LHCN-M2 (cell line): ENCODE measurements around the gene HTT. TPM values are rescaled to one million over a fixed set of nuclear protein-coding genes. Genes with fewer than 3 reads are reported as not detected.
A peak's percentile ranks its signal among the peaks of the same experiment; 100 is the strongest.
"Not testable (repeated sequence)": the region's sequence is repeated elsewhere in the genome, so short reads cannot be mapped to it uniquely, and the experiment has no call there.

Source experiments
- DNase-seq: peaks from one replicate; pipeline ENCODE4 v3.0.0-alpha.2; 2012; ENCODE audit warnings: low read depth
- total RNA-seq: library from RNA; depleted of rRNA; stranded (reverse); fragments of >200 nt; gene quantifications from 2 replicates; pipeline ENCODE4 v1.2.3, GENCODE V29; 2014

HTT gene
- total RNA-seq, 1 experiment from 2014 or later = 19.4 TPM

GRCh38 chr4:3046162-3046561 lies 28.3 kb upstream of the HTT start:
- no peak for DNase-seq

- DNase-seq = no peak
Measured at GRCh38 chr4:3046623-3047022, 27.9 kb upstream of the HTT start.

DNA sequence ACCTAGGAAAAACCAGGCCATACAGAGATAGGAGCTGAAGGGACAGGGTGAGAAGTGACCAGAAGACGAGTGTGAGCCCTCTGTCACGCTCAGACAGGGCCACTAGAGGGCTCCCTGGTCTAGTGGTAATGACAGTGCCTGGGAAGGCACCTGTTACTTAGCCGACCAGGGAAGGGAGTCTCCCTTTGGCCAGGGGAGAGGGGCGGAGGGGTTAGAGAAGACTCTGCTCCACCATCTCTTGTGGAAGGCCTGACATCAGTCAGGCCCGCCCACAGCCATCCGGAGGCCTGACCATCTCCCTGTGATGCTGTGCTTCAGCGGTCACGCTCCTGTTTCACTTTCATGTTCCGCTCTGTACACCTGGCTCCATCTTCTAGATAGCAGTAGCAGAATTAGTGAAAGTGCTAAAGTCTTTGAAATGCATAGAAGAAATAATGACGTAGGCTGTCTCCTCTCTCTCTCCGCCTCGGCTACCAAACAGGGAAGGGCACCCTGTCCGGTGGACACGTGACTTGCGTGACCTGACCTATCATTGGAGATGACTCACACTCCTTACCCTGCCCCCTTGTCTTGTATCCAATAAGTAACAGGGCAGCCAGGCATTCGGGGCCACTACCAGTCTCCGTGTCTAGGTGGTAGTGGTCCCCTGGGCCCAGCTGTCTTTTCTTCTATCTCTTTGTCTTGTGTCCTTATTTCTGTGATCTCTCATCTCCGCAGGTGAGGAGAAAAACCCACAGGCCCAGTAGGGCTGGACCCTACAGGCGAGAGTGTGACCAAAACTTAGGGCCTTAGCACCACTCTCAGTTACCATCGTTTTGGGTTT lies 26.8 kb upstream of the HTT start:
- peak; percentile 51 for DNase-seq

DNA sequence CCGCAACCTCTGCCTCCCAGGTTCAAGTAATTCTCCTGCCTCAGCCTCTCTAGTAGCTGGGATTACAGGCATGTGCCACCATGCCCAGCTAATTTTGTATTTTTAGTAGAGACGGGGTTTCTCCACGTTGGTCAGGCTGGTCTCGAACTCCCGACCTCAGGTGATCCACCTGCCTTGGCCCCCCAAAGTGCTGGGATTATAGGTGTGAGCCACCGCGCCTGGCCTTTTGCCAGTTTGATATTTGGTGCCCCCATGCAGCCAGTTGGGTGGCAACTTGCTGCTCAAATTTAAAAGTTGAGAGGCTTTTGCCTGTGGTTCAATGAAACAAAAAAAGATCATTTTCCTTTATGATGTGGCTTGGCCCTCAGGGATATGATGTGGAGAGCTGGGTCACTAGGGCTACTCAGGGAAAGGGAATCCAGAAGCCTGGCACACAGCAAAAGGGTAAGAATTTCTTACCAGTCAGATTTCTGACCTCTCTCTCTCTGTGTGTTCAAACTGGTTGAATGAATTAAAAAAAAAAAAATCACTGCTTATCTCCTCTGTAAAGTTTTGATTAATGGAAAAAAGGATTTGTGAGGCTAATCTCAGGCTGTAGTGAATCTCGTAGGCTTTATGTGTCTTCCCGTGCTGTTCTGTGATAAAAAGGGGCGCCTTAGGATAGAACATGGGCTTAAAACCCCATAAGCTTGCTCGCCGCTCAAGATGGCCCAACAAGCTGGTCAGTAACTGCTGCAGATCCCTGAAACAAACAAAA lies 23.2 kb upstream of the HTT start:
- DNase-seq = not testable (repeated sequence)

DNA sequence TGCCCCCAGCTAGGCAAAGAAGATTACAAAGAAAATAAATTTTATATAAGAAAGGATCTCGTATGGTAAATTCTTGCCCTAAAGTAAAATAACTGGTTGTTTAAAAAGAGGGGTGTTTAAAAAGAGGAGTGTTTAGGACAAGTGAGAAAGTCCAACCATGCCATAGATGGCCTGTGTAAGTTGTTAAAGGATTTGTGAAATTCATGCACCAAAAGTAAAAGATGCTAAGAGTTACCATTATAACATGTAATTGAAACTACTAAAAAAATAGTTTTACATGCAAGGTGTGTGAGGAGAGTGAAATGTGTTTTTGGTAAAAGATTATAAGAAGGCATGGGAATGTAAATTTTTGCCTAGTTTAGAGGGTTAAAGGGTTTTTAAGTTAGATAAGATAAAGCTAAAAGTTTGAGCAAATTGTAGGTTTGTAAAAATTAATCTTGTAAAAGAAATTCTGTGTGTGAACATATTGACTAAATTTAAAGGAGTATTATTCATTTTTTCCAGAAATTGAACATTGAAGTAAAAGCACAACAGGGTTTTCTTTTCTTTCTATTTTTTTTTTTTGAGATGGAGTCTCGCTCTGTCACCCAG lies 20.2 kb upstream of the HTT start:
- peak; percentile 19 for DNase-seq

GRCh38 chr4:3059943-3060342 lies 14.5 kb upstream of the HTT start:
- no peak for DNase-seq

- DNase-seq = no peak
Measured at GRCh38 chr4:3060946-3061345, 13.5 kb upstream of the HTT start.

DNA sequence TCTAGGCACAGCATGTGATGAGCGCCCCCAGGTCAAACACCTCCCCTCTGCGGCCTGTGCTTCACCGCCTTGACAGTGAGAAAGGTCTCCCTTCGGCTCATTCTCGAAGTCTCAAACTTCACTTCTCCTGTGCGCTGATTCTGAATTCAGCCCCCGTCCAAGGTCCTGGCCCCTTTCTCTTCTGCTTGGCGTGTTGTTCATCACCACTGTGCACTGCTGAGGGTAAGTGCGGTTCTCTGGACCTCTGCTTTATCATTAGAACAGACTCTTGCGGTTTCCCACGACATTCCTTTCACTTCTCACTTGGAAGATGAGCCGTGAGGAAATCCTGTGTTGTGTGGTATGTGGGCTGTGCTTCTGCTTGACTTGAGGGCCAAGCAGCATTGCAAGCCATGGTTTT lies 12.0 kb upstream of the HTT start:
- DNase-seq = peak; percentile 65

- no peak for DNase-seq
Measured at GRCh38 chr4:3065551-3065950, 8.9 kb upstream of the HTT start.

- no peak for DNase-seq
Measured at GRCh38 chr4:3066836-3067400, 7.6 kb upstream of the HTT start.

- DNase-seq = no peak
Measured at GRCh38 chr4:3067473-3068001, 6.9 kb upstream of the HTT start.

GRCh38 chr4:3069661-3070199 lies 4.8 kb upstream of the HTT start:
- DNase-seq = no peak

DNA sequence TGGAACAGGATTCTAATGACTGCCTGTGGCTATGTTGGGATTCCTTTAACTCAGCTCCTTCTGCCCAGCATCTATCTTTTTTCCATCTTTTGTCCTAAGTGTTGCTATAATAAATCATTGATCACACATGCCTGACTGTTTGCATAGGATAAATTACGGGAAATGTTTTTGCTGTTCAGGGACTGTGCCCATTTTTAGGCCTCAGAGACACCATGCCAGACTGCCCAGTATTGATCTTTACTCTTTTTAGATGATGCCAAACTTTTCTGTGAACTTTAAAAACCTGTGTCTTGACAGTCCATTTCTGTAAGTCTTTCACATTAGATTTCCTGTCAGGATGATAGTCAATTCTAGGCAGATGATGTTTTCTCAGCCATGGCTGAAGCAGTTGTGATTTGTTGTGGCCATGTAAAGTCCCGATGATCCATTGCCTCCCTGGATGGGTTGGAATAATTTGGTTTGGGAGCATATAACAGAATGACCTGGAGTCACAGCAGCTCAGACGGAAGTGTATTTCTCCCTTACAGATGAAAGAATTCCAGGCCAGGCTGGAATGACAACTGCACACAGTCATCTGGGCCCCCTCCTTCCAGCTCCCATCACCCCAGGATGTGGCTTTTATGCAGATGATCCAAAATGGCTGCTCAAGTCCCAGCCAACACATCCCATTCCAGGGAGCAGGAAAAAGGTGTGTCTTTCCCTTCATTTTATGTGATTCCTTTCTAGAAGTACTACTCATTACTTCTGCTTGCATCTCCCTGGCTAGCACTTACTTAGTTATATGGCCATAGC lies 3.6 kb upstream of the HTT start:
- DNase-seq = peak; percentile 31

GRCh38 chr4:3071811-3072210 lies 2.7 kb upstream of the HTT start:
- peak; percentile 20 for DNase-seq

DNA sequence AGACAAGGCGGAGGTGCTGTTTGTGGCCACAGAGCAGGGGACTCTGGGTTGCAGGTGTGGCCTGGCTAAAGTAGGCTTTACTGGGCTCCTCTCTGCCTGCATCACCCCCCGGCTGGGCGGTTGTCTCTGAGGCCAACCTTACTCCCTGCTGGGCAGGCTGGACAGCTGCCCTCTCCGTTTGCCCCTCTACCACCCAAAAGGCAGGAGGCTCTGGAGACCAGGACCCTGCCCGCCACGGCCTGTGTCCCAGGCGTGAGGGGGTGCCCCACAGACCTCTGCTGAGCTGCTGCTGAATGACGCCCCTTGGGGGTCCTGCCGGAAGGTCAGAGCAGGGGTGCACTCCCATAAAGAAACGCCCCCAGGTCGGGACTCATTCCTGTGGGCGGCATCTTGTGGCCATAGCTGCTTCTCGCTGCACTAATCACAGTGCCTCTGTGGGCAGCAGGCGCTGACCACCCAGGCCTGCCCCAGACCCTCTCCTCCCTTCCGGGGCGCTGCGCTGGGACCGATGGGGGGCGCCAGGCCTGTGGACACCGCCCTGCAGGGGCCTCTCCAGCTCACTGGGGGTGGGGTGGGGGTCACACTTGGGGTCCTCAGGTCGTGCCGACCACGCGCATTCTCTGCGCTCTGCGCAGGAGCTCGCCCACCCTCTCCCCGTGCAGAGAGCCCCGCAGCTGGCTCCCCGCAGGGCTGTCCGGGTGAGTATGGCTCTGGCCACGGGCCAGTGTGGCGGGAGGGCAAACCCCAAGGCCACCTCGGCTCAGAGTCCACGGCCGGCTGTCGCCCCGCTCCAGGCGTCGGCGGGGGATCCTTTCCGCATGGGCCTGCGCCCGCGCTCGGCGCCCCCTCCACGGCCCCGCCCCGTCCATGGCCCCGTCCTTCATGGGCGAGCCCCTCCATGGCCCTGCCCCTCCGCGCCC lies 1.1 kb upstream of the HTT start:
- DNase-seq = no peak

GRCh38 chr4:3074846-3075651 lies 568 bp downstream of the HTT start:
- peak; percentile 53 for DNase-seq

DNA sequence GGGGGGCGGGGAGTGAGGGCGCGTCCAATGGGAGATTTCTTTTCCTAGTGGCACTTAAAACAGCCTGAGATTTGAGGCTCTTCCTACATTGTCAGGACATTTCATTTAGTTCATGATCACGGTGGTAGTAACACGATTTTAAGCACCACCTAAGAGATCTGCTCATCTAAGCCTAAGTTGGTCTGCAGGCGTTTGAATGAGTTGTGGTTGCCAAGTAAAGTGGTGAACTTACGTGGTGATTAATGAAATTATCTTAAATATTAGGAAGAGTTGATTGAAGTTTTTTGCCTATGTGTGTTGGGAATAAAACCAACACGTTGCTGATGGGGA lies 1.1 kb downstream of the HTT start:
- no peak for DNase-seq

DNA sequence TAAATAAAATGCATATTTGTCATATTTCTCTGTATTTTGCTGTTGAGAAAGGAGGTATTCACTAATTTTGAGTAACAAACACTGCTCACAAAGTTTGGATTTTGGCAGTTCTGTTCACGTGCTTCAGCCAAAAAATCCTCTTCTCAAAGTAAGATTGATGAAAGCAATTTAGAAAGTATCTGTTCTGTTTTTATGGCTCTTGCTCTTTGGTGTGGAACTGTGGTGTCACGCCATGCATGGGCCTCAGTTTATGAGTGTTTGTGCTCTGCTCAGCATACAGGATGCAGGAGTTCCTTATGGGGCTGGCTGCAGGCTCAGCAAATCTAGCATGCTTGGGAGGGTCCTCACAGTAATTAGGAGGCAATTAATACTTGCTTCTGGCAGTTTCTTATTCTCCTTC lies 3.3 kb downstream of the HTT start:
- no peak for DNase-seq

- no peak for DNase-seq
Measured at GRCh38 chr4:3079694-3080123, 5.2 kb downstream of the HTT start.
